Measurements from ENCODE around the gene MTF2. TPM values are rescaled to one million over a fixed set of nuclear protein-coding genes. Genes with fewer than 3 reads are reported as not detected.
"Not testable (repeated sequence)": the region's sequence is repeated elsewhere in the genome, so short reads cannot be mapped to it uniquely, and the experiment has no call there.

The MTF2 gene
- total RNA-seq, 1 experiment from 2014 or later, result 19.2 TPM

DNA sequence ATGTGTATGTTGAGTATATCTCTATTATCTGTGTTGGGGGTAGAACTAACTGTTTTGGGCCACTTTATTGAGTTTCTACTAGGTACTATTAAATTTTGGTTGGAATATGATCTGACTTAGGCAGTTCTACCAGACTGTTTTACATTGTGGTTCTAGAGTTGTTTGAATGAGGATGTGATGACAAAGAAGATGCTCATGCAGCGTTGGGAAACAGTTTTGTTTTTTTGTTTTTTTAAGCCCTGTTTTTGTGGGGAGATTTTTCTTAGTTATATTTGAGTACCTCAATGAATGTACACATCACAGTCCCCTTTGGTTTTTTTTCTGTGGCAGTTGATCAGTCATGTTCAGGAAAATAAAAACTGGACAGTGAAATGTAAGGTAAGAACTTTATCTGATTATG lies 61.0 kb downstream of the MTF2 start:
- no peak for DNase-seq (ENCODE audit: low spot score)

GRCh38 chr1:93142161-93142560 lies 63.1 kb downstream of the MTF2 start:
- no peak for DNase-seq (ENCODE audit: low spot score)

DNA sequence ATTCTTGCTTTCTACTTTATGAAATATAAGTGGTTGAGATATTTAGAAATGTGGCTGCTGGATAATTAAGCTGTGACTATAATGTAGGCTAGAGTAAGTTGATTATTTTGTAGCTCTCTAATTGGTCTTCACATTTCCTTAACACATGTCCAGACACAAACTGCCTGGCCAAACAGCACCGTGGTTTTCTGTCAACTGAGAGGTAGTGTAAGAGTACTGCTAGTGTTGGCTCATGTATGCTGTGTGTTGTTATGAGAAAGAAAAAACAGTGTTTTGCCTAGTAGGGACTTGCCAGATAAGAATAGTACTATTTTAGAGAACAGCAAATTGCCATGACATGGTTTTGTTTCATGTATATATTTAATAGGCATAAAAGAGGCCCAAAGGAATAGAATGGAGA lies 64.1 kb downstream of the MTF2 start:
- no peak for DNase-seq (ENCODE audit: low spot score)

GRCh38 chr1:93143769-93144168 lies 64.7 kb downstream of the MTF2 start:
- no peak for DNase-seq (ENCODE audit: low spot score)

DNA sequence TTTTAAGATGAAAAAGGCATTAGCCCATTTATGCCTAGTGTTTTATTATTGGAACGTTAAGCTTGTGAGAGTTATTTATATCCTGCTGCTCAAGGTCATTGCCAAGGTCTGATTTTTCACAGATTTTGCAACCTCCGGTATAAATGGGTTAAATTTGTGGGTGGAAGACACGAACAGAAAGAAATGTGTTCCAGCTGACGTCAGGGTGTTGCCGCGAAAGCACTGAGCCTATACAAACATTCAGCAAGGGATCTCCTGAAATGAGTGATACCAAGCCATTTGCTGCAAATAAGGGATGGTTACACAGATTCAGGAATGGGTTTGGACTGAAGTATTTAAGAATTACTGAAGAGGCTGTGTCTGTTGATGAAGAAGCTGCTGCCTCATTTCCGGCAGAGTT lies 68.9 kb downstream of the MTF2 start:
- no peak for DNase-seq (ENCODE audit: low spot score)

DNA sequence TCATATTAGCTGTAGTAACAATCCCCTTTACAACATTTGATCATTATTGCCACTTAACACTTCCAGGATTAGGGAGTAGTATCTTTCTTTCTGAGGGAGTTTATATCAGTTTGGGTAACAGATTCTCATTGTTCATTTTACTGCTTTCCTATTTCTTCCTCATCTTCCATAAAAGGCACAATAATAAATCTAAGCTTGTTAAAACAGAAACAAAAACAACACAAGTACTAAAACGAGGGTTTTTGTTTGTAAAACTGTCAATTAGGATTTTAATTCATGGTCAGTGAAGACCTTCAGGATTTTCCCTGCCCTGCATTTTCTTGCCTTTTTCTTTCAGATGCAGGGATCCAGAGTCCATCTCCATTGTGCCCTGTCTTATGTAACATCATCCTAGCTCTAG lies 71.6 kb downstream of the MTF2 start:
- DNase-seq (ENCODE audit: low spot score), result no peak

DNA sequence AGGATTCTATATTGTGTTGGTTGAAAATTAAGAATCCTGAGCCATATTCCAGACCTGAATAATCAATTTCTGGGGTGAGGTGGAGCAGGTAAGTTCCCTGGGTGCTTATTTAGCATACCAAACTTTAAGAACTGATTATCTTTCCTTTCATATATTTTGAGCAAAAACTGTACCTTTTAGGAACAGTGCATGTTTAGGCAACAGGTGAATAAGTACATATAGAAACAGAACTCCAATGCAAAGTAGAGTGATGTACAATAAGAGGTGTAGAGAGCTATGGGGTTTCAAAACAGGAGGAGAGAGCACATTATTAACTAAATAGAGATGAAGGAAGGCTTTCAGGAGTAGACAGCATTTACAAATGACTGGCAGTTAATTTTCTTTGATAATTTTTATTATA lies 72.4 kb downstream of the MTF2 start:
- DNase-seq (ENCODE audit: low spot score), result no peak

GRCh38 chr1:93152835-93153234 lies 73.8 kb downstream of the MTF2 start:
- DNase-seq (ENCODE audit: low spot score), result no peak

- DNase-seq (ENCODE audit: low spot score), result no peak
Measured at GRCh38 chr1:93154898-93155297, 75.8 kb downstream of the MTF2 start.

DNA sequence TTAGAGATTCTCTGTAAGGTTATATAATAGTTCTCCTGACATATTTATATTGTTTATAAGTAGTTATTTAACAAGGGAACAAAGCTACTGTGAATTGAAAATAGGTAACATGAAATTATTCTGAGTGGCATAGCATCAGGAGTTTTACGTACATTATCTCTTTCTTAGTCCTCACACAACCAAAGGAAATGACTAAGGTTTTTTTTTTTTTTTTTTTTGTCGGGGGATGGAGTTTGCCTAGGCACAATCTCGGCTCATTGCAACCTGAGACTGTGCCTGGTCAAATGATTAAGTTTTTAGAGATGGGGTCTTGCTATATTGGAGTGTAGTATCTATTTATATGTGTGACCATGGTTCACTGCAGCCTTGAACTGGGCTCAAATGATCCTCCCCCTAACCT lies 76.3 kb downstream of the MTF2 start:
- no peak for DNase-seq (ENCODE audit: low spot score)

DNA sequence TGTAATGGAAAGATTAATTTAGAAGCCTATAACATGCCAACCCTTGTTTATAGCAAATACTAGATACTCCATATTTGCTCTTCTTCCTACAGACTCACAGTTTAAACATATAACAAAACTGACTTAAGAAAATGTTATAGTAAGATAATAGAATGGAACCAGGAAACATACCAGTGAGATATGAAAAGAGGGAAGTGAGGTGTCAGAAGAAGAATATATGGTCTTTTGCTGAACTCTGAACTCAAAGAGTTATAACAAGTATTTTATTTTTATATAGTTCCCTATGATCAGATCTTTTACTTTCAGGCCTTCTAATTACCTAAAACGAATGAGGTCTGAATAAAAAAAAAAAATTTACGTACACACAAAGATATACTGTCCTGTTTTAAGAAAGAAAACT lies 80.3 kb downstream of the MTF2 start:
- no peak for DNase-seq (ENCODE audit: low spot score)

GRCh38 chr1:93163314-93163713 lies 84.2 kb downstream of the MTF2 start:
- not testable (repeated sequence) for DNase-seq (ENCODE audit: low spot score)

- DNase-seq (ENCODE audit: low spot score), result no peak
Measured at GRCh38 chr1:93164816-93165215, 85.7 kb downstream of the MTF2 start.

- DNase-seq (ENCODE audit: low spot score), result not testable (repeated sequence)
Measured at GRCh38 chr1:93165895-93166294, 86.8 kb downstream of the MTF2 start.

DNA sequence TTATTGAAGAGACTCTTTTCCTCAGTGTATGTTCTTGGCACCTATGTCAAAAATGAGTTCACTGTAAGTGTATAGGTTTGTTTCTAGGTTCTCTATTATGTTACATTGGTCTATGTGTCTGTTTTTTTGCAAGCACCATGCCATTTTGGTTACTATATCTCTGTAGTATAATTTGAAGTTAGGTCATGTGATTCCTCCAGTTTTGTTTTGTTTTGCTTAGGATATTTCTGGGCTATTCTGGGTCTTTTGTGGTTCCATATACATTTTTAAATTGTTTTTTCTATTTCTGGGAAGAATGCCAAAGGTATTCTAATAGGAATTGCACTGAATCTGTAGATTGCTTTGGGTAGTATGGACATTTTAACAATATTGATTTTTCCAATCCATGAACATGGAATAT lies 87.9 kb downstream of the MTF2 start:
- DNase-seq (ENCODE audit: low spot score), result no peak

- not testable (repeated sequence) for DNase-seq (ENCODE audit: low spot score)
Measured at GRCh38 chr1:93170141-93170678, 91.1 kb downstream of the MTF2 start.

GRCh38 chr1:93171549-93172034 lies 92.5 kb downstream of the MTF2 start:
- no peak for DNase-seq (ENCODE audit: low spot score)

DNA sequence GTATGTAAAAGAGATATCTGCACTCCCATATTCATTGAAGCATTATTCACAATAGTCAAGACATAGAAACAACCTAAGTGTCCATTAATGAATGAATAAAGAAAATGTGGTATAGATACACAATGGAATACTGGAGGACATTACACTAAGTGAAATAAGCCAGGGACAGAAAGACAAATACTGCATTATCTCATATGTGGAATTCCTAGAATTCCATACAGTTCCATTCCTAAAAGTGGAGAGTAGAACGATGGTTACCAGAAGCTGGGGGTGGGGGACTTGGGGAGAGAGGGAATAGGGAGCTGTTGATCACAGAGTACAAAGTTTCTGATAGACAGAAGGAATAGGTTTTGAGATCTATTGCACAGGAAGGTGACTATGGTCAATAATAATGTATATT lies 93.7 kb downstream of the MTF2 start:
- DNase-seq (ENCODE audit: low spot score), result no peak

- DNase-seq (ENCODE audit: low spot score), result not testable (repeated sequence)
Measured at GRCh38 chr1:93174638-93175037, 95.6 kb downstream of the MTF2 start.

GRCh38 chr1:93177991-93178390 lies 98.9 kb downstream of the MTF2 start:
- no peak for DNase-seq (ENCODE audit: low spot score)

- peak; percentile 28 for DNase-seq (ENCODE audit: low spot score)
Measured at GRCh38 chr1:93178418-93178817, 99.3 kb downstream of the MTF2 start.

DNA sequence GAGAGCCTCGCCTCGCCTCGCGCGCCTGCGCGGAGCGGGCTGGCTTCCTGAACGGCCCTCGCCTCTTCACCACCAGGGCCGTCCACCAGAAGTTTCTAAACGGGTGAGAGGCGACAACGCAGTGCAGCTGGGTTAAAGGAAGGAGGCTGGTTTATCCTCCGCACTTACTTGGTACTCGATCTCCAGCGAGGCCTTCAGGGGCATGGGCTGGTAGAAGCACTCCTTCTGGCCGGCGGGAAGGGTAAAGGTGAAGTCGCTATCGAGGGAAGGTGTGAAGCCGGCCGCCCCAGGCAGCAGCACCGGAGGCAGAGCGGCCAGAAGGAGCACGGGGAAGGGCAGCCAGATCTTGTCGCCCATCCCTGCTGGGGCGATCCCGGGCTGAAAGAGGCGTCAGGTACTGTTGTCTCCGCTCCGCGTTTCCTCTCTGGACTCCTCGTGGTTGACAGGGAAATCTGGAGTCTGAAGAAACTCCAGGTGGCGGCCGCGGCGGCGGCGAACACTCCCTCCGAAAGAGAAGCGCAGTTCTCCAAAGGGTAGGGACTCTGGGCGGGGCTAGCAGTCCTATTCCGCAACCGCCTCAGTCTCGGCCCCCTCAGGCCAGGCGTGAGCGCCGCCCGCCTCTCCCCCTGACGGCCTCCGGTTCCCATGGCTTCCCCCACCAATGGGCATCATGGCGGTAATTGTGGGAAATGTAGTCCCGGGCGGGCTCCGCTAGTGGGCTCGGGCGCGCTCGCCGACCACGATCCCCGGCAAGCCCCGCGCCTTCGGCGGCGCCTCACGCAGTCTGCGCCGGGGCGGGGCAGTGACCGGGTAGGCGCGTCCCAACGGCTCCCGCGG lies 101.0 kb downstream of the MTF2 start, which contains the start of gene TMED5:
Gene TMED5, minus strand, starts transcription at position 528 of the 837 bp plus-strand sequence. Its CDS starts 171 bp downstream, at position 357.
- DNase-seq (ENCODE audit: low spot score), result peak; percentile 98

Measured in HT-29 (cell line).